Activated CD4-positive, alpha-beta T cell treated with anti-CD3 and anti-CD28 coated beads for 36 hours (primary cell): ENCODE measurements around the gene ING2. TPM values are rescaled to one million over a fixed set of nuclear protein-coding genes. Genes with fewer than 3 reads are reported as not detected.
A peak's percentile ranks its signal among the peaks of the same experiment; 100 is the strongest.

Experiments used
- ATAC-seq: fragments of 200-7000 bp; cut with Tn5 transposase; one replicate; pipeline ENCODE4 v1.10.0; 2021; ENCODE audit warnings: mild to moderate bottlenecking, moderate library complexity
- CTCF ChIA-PET: fragments of 350-600 bp; sonication (Branson Sonifier 250); formaldehyde crosslinking; loops from one replicate; lab custom pipeline; 2021; ENCODE audit warnings: antibody characterized with exemption; lab: Charles Lee
- POLR2A ChIA-PET: fragments of 350-600 bp; sonication (Branson Sonifier 250); formaldehyde crosslinking; loops from one replicate; lab custom pipeline; 2021; ENCODE audit warnings: antibody characterized with exemption, inconsistent platforms; lab: Charles Lee
- DNase-seq: peaks from one replicate; pipeline ENCODE4 v3.0.0-alpha.2; 2020
- H3K27ac Mint-ChIP-seq: one replicate; pipeline ENCODE4 v1.8.0; 2021; ENCODE audit warnings: mixed read lengths
- H3K27me3 Mint-ChIP-seq: one replicate; pipeline ENCODE4 v1.8.0; 2021; ENCODE audit warnings: mixed read lengths
- H3K36me3 Mint-ChIP-seq: one replicate; pipeline ENCODE4 v1.8.0; 2021; ENCODE audit warnings: low read depth, mixed read lengths
- H3K4me1 Mint-ChIP-seq: one replicate; pipeline ENCODE4 v1.8.0; 2021; ENCODE audit warnings: mixed read lengths
- H3K4me3 Mint-ChIP-seq: one replicate; pipeline ENCODE4 v1.8.0; 2021; ENCODE audit warnings: mild to moderate bottlenecking, moderate library complexity, mixed read lengths
- H3K9me3 Mint-ChIP-seq: one replicate; pipeline ENCODE4 v1.8.0; 2021; ENCODE audit warnings: low read depth, mixed read lengths
- intact Hi-C, 2 experiments: fragments of 100-400 bp; cut with DNase I in 1 of 2; cut with micrococcal nuclease in 1 of 2; formaldehyde crosslinking; loops; one replicate each; pipeline versions ENCODE4 v1.14.2 to v1.15.1; 2022 to 2024; cut with DNase I, micrococcal nuclease
- total RNA-seq, 2 experiments: library from RNA; stranded (reverse); gene quantifications; one replicate each; pipeline ENCODE4 v1.2.3, GENCODE V29; 2021

ING2 gene
- total RNA-seq, 2 experiments from 2014 or later: 19.9 to 30.0 TPM

DNA sequence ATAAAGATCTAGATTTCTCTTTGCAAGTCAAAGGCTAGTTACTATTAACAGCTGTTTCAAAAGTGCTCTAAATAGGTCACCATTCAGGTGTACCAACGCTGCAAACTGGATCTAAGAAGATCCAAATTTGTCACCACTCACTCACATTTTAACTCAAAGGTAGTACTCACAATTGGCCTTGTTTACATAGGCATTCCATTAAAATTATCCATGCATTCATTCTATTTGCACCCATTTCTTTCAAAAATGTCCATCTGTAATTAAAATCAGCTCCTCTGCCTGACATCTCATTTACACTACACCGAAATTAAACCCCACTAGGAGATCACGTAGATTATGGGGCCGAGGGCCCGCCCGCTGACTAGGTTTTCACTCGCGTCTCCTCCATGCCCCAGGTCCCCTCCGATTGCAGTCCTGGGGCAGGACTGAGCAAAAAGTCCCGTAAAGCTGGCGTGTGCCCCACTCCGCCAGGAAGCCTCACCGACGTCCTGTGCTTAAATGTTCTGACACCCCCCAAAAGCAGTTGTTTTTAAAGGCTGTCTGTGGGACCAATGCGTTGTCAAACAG is 1.3 kb upstream of the ING2 start:
- intact Hi-C loops: loop anchor here (1.0 to 10.0 kb wide), 13 partner anchors 31 to 1921 kb away; partner anchors contain the start of genes ANKRD37 (in 2 of the 2), CDKN2AIP (in 2 of the 2), LRP2BP (in 2 of the 2) and RWDD4 (in 2 of the 2)
- POLR2A ChIA-PET: interaction anchor here (0.9 to 1.2 kb wide), 2 partner anchors 59 to 219 kb away, joined by 3 to 5 read pairs; partner anchors contain the start of gene CDKN2AIP
- ATAC-seq: peak; percentile 2
- Mint-ChIP-seq H3K27me3 (no peaks in the 10 kb centered on the region), H3K9me3 (no peaks in the 10 kb centered on the region), H3K4me3 (peak overlapping the region; percentile 85), H3K36me3 (peaks cover 3% of the 10 kb centered on the region), H3K27ac (peak overlapping the region; percentile 95), H3K4me1 (peaks cover 36% of the 10 kb centered on the region)
- no peak for DNase-seq
- CTCF ChIA-PET: interaction anchor here (0.9 to 1.3 kb wide), 2 partner anchors 16 to 61 kb away, joined by 3 read pairs; no protein-coding TSS in a partner anchor

DNA sequence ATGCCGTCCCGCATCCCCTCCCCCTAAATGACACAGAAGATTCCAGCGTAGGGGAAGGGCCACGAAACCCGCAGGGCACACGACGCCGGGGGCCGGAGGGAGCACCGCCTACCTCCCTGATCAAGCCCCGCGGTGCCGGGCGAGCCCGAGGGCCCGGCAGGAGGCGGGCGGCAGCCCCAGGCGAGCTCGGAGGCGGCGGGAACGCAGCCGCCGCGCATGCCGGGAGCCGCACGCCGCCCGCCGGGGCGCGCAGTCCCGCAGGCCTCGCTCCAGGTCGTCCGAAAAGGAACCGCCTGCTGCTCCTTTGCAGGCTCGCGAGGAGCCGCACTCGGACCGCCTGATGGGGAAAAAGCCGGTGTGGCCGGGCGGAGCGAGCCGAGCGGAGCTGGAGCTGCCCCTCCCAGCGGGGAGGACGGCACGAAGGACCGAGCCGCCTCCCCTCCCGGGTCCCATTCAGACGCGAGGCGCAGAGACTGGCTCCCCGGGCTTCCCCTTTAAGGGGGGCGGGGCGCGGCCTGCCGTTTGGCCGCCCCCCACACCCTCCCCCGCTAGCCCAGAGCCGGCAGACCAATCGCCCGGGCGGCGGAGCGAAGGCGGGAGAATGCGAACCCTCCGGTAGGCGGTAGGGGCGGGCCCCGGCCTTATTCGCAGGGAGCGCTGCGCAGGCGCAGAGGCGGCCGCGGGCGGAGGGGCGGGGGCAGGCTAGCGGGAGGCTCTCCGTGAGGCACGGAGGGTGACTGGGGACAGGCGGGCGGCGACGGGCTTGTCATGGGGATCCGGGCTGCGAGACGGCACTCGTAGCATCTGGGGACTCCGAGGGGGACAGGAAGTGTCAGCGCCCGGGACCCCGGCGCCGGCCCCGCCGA is 561 bp upstream of the ING2 start:
- peaks cover 3% of the 10 kb centered on the region for H3K36me3 Mint-ChIP-seq
- ChIA-PET POLR2A (interaction anchor here (0.9 to 1.2 kb wide), 2 partner anchors 60 to 218 kb away, joined by 3 to 5 read pairs; partner anchors contain the start of gene CDKN2AIP), CTCF (interaction anchor here (0.9 to 1.3 kb wide), 2 partner anchors 16 to 62 kb away, joined by 3 read pairs; no protein-coding TSS in a partner anchor)
- H3K9me3 Mint-ChIP-seq: no peaks in the 10 kb centered on the region
- intact Hi-C loops: loop anchor here (1.0 to 10.0 kb wide), 13 partner anchors 32 to 1921 kb away; partner anchors contain the start of genes ANKRD37 (in 2 of the 2), CDKN2AIP (in 2 of the 2), LRP2BP (in 2 of the 2) and RWDD4 (in 2 of the 2)
- no peaks in the 10 kb centered on the region for H3K27me3 Mint-ChIP-seq
- DNase-seq: peak; percentile 99
- peak overlapping the region; percentile 85 for H3K4me3 Mint-ChIP-seq
- ATAC-seq: peak; percentile 80
- H3K27ac Mint-ChIP-seq: peak overlapping the region; percentile 95
- peaks cover 33% of the 10 kb centered on the region for H3K4me1 Mint-ChIP-seq

DNA sequence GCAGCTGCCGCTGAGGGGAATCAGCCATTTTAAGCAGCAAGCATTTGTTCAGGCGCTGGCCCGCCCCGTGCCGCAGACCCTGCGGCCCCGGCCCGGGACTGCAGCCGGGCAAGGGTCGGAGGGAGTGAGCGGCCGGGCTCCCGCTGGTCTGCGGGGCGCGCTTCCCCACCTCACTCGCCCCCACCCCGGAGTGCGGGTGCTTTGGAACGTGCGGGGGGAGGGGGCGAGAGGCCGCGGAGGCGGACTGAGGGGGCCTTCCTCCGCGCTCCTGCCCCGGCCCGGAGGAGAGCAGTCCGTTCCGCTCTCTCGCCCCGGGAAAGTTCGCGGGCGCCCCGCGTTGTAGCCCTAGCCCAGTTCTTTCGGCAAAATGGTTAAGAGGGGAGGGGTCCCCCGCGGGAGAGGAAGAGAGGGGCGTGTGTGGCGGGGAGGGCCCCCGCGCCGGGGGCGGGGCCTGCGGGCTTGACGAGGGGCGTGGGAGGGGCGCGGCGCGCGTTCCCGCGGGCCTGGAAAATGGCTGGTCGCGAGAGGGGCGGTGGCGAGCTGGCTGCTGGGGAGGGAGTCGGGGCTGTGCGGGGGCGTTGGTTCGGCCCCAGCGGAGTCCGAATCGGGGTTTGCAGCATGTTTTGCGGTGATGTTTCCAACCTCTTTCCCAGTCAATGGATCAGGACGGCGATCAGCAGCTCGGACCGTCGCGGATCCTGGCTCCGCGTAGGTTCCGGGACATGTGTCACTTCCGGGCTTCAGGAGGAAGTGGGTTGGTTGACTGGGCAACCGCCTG is 942 bp downstream of the ING2 start:
- peaks cover 35% of the 10 kb centered on the region for H3K4me1 Mint-ChIP-seq
- ATAC-seq (peak; percentile 20), DNase-seq (peak; percentile 91)
- H3K27me3 Mint-ChIP-seq: no peaks in the 10 kb centered on the region
- H3K36me3 Mint-ChIP-seq: peaks cover 10% of the 10 kb centered on the region
- H3K9me3 Mint-ChIP-seq: no peaks in the 10 kb centered on the region
- peak overlapping the region; percentile 96 for H3K27ac Mint-ChIP-seq
- CTCF ChIA-PET: no interaction called here
- POLR2A ChIA-PET: interaction anchor here (0.6 to 1.7 kb wide), 3 partner anchors 50 to 592 kb away, joined by 3 to 9 read pairs (median 6); partner anchors contain the start of gene CDKN2AIP
- H3K4me3 Mint-ChIP-seq: peak overlapping the region; percentile 85
- intact Hi-C loops: loop anchor here (1.0 to 10.0 kb wide), 9 partner anchors 98 to 1919 kb away; partner anchors contain the start of genes ANKRD37 (in 2 of the 2), LRP2BP (in 2 of the 2), DCTD (in 1 of the 2) and UFSP2 (in 1 of the 2)

DNA sequence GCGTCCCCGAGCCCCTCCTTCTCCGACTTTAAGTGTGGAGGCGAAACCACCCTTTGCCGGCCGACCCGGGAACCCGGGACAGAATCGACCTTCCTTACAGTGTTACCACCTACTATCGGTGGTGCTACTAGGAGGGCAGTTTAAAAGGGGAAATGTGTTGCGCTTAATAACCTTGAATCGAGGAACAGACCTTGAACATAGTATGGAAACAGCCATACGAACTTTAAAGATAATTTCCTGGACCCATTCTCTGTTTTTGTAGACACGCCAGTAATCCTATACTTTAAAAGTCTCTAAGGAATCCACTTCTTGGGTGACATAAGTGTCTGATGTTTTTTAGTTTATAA is 1.5 kb downstream of the ING2 start:
- DNase-seq (no peak), ATAC-seq (no peak)
- Mint-ChIP-seq H3K27ac (peak overlapping the region; percentile 96), H3K27me3 (no peaks in the 10 kb centered on the region), H3K4me3 (peak overlapping the region; percentile 85), H3K36me3 (peaks cover 14% of the 10 kb centered on the region), H3K4me1 (peaks cover 33% of the 10 kb centered on the region), H3K9me3 (no peaks in the 10 kb centered on the region)
- POLR2A ChIA-PET: interaction anchor here (1.7 kb wide), 1 partner anchor 63 kb away, joined by 6 read pairs; the partner anchor contains the start of gene CDKN2AIP
- intact Hi-C loops: loop anchor here (1.0 to 10.0 kb wide), 7 partner anchors 99 to 1888 kb away; partner anchors contain the start of genes ANKRD37 (in 2 of the 2), LRP2BP (in 2 of the 2), DCTD (in 1 of the 2) and WWC2 (in 1 of the 2)
- CTCF ChIA-PET: no interaction called here

DNA sequence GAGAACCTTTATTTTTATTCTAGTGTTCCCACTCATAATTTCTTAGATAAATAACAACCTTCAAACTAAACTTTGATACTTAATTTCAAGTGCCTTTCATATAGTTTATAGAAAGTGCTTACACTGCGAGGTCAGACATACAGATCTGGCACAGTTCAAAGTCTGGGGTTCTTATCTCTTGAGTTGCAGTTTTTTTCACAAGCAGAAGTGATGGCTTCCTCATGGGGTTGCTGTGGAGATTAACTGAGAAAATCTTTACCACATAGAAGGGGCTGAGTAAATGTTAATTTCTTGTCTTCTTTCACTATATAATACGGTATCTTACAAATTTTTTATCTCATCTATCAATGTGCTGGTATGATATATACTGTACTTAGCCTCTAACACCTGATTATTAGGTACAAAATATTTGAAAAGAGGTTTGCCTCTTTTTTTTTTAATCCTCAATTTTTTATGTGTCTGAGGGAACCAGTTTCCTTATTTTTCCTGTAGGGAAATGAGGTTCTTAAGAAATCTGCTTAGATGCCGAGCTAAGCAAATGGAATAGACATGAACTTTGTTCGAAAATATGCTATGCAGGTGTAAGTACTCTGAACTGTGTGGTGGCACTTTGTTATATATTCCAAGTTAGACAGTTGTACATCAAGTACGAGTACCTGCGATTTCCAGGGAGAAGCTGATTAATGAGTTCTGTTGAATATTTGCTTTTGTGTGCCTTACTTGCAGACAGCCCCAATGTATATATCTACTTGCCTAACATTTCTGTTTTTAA is 3.3 kb downstream of the ING2 start:
- Mint-ChIP-seq H3K27ac (no peak overlapping the region), H3K27me3 (no peaks in the 10 kb centered on the region), H3K4me1 (peaks cover 21% of the 10 kb centered on the region), H3K36me3 (peaks cover 23% of the 10 kb centered on the region), H3K4me3 (no peak overlapping the region), H3K9me3 (no peaks in the 10 kb centered on the region)
- intact Hi-C loops: loop anchor here (5.0 to 10.0 kb wide), 5 partner anchors 217 to 1887 kb away; partner anchors contain the start of genes ANKRD37 (in 2 of the 2), LRP2BP (in 2 of the 2) and DCTD (in 1 of the 2)
- CTCF ChIA-PET: no interaction called here
- ATAC-seq (no peak), DNase-seq (no peak)
- POLR2A ChIA-PET: interaction anchor here (0.6 to 0.8 kb wide), 2 partner anchors 58 to 152 kb away, joined by 3 to 5 read pairs; no protein-coding TSS in a partner anchor

DNA sequence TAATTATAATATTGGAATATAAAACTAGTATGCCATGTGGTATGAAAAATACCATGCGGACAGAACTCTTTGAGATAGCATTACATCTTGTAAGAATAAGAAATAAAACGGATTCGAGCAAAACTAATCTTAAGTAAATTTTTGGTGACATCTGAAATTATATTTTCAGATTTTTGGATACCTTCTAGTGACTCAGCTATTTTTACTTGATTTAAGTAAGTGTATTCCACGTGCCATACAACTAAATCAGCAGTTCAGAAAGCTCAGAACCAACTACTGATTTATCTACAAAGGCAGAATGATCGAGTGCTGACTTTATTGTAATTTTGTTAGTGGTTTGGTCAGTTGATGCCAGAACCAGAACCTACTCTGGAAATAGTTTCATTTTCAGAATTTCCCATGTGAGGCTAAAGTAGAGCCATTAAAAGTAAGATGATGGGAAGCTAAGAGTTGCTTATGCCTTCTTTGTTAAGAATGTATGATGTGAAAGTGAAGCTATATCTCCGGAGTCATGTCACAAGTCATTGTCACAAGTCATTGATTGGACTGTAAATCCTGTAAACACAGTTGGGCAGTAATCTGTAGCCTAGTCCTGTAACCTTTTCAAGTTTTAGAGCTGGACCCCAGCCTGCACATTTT is 4.0 kb downstream of the ING2 start:
- no peaks in the 10 kb centered on the region for H3K9me3 Mint-ChIP-seq
- CTCF ChIA-PET: interaction anchor here (0.6 kb wide), 1 partner anchor 115 kb away, joined by 4 read pairs; no protein-coding TSS in a partner anchor
- peaks cover 23% of the 10 kb centered on the region for H3K36me3 Mint-ChIP-seq
- no peak overlapping the region for H3K4me3 Mint-ChIP-seq
- intact Hi-C loops: loop anchor here (5.0 to 10.0 kb wide), 5 partner anchors 216 to 1886 kb away; partner anchors contain the start of genes ANKRD37 (in 2 of the 2), LRP2BP (in 2 of the 2) and DCTD (in 1 of the 2)
- POLR2A ChIA-PET: interaction anchor here (0.6 to 0.8 kb wide), 2 partner anchors 57 to 151 kb away, joined by 3 to 5 read pairs; no protein-coding TSS in a partner anchor
- H3K27ac Mint-ChIP-seq: no peak overlapping the region
- peaks cover 21% of the 10 kb centered on the region for H3K4me1 Mint-ChIP-seq
- ATAC-seq: no peak
- no peaks in the 10 kb centered on the region for H3K27me3 Mint-ChIP-seq
- no peak for DNase-seq

DNA sequence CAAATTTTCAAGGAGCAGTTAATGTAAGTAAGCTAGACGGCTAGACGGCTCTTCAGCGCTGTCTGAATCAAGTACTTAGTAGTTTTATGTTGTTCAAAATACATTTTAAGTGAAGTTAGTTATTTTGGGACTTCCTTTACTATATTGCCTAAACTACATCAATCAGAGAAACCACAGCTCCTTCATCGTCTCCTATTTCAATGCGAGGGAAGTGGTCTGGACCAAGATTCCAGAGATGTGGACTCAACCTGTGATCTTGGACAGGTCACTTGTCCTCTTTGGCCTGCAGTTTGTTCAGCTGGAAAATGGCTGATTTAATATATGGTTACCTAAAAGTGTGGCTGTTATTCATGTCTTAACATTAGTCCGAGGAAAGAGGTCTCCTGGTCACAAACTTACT is 10.6 kb downstream of the ING2 start:
- intact Hi-C loops: no loop called here
- Mint-ChIP-seq H3K9me3 (no peaks in the 10 kb centered on the region), H3K27ac (no peak overlapping the region), H3K36me3 (peaks cover 17% of the 10 kb centered on the region), H3K4me1 (peaks cover 4% of the 10 kb centered on the region), H3K4me3 (no peak overlapping the region), H3K27me3 (no peaks in the 10 kb centered on the region)
- ATAC-seq: no peak
- ChIA-PET CTCF (interaction anchor here (0.6 kb wide), 1 partner anchor 11 kb away, joined by 3 read pairs; no protein-coding TSS in a partner anchor), POLR2A (no interaction called here)
- DNase-seq: no peak

DNA sequence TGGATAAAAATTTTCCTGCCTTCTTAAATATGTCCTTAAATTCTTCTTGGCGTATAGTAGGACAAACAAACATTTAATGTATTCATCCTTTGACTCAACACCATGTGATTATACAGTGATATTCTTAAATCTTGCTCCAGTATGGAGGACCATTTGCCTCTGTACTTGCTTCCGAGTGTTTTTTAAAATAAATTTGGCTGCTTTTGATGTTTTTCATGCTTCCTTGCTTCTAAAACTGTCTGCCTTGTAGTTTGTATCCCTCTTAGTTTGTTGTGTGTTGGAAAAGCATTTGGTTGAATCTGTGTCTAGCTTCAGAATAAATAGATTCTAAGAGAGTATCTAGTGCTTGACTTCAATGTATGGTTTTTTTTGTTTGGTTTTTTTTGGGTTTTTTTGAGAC is 12.3 kb downstream of the ING2 start:
- H3K4me1 Mint-ChIP-seq: no peaks in the 10 kb centered on the region
- DNase-seq (no peak), ATAC-seq (no peak)
- POLR2A ChIA-PET: no interaction called here
- intact Hi-C loops: no loop called here
- peaks cover 5% of the 10 kb centered on the region for H3K36me3 Mint-ChIP-seq
- no peak overlapping the region for H3K4me3 Mint-ChIP-seq
- CTCF ChIA-PET: no interaction called here
- H3K27ac Mint-ChIP-seq: no peak overlapping the region
- no peaks in the 10 kb centered on the region for H3K9me3 Mint-ChIP-seq
- H3K27me3 Mint-ChIP-seq: no peaks in the 10 kb centered on the region

DNA sequence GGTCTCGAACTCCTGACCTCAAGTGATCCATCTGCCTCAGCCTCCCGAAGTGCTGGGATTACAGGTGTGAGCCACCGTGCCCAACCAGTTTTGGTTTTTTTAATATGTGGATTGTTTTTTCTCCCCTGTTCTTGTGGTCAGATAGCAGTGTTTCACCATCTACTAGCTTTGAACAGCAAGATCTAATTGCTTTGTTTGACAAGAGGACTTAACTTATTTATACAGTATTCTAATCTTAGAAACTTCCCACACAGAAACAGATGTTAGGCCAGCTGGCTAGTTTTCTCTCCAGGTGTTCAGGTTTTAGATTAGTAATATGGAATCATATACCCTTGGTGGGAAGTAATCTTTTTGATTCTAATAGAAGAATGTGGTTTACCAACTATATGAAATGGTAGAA is 12.9 kb downstream of the ING2 start:
- no peaks in the 10 kb centered on the region for H3K27me3 Mint-ChIP-seq
- POLR2A ChIA-PET: no interaction called here
- H3K27ac Mint-ChIP-seq: no peak overlapping the region
- H3K9me3 Mint-ChIP-seq: no peaks in the 10 kb centered on the region
- no peaks in the 10 kb centered on the region for H3K36me3 Mint-ChIP-seq
- CTCF ChIA-PET: interaction anchor here (0.5 to 0.6 kb wide), 2 partner anchors 70 to 1686 kb away, joined by 3 to 5 read pairs; partner anchors contain the start of gene CFAP97
- intact Hi-C loops: no loop called here
- ATAC-seq (no peak), DNase-seq (no peak)
- no peak overlapping the region for H3K4me3 Mint-ChIP-seq
- no peaks in the 10 kb centered on the region for H3K4me1 Mint-ChIP-seq
